ENCODE results near the gene BPIFA2.

GRCh38 chr20:33120934-33121333 lies 47.0 kb upstream of the BPIFA2 start:
- TF ChIP-seq CTCF (IDR thresholded peaks at IDR 0.05; ENCODE audit: low read depth, low read length) (no peak), EZH2phosphoT487 (IDR thresholded peaks at IDR 0.05; ENCODE audit: low read depth) (no peak)

Data from OCI-LY3 (cell line).